ENCODE results near the gene TRPV3. TPM values are rescaled to one million over a fixed set of nuclear protein-coding genes. Genes with fewer than 3 reads are reported as not detected.

TRPV3 gene
- total RNA-seq, 1 donor from 2014 or later = 0.46 TPM

DNA sequence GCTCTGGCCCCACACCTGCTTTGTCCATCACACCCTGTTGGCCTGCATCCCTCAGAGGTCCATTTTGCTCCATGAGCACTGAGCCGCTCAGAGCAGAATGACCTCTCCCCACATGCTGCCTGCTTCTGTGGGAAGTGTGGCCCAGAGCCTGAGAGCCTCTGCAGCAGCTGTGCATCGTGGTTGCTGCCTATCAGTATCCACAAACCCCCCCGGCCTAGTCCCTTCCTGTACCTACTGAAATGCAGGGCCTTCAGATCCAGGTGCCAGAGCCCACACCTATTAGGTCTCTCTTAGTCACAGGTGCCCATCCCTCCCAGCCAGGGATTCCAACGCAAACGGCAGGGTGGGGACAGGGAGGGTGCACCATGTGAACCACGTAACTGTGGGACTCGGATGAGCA lies 16.6 kb upstream of the TRPV3 start:
- no peak overlapping the region for H3K4me3 ChIP-seq (ENCODE audit: low read depth, low read length)
- TF ChIP-seq, protein P1, sequence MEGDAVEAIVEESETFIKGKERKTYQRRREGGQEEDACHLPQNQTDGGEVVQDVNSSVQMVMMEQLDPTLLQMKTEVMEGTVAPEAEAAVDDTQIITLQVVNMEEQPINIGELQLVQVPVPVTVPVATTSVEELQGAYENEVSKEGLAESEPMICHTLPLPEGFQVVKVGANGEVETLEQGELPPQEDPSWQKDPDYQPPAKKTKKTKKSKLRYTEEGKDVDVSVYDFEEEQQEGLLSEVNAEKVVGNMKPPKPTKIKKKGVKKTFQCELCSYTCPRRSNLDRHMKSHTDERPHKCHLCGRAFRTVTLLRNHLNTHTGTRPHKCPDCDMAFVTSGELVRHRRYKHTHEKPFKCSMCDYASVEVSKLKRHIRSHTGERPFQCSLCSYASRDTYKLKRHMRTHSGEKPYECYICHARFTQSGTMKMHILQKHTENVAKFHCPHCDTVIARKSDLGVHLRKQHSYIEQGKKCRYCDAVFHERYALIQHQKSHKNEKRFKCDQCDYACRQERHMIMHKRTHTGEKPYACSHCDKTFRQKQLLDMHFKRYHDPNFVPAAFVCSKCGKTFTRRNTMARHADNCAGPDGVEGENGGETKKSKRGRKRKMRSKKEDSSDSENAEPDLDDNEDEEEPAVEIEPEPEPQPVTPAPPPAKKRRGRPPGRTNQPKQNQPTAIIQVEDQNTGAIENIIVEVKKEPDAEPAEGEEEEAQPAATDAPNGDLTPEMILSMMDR (conservative IDR thresholded peaks at IDR 0.05; ENCODE audit: low read depth, low read length) = no peak
- DNase-seq (ENCODE audit: low read depth) = no peak

DNA sequence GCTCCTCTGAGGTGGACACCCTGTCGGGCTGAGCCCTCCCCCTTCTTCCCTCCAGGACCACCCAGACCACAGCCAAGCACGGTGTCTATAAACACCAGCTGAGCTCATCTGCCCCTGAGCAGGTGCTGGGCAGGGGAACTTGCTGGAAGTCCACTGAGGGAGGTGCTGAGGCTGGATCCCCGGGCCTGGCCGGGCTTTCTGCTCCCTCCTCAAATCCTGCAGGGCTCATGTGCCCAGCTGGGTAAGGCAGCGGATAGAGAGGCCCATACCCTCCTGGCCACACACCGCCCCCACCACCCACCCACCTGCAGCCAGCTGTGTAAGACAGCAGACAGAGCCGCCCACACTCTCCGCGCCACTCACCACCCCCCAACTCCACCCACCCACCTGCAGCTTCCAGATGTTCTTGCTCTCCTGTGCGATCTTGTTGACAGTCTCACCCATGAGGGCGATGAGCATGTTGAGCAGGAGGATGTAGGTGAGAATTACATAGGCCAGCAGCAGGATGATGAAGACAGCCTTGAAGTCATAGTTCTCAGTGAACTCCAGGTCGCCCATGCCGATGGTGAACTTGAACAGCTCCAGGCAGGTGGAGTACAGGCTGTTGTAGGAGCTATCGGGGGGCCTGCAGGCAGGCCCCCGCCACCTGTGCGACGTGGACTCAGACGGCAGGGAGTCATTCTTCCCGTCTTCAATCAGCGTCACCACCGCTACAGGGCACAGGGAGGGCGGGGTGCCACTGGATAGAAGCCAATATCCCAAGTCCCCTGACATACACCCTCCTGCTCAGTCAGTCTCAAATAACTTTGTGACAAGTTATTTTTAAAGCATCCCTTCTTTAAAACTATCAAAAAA lies 15.9 kb upstream of the TRPV3 start:
- TF ChIP-seq, protein P1 (conservative IDR thresholded peaks at IDR 0.05; ENCODE audit: low read depth, low read length) = no peak

DNA sequence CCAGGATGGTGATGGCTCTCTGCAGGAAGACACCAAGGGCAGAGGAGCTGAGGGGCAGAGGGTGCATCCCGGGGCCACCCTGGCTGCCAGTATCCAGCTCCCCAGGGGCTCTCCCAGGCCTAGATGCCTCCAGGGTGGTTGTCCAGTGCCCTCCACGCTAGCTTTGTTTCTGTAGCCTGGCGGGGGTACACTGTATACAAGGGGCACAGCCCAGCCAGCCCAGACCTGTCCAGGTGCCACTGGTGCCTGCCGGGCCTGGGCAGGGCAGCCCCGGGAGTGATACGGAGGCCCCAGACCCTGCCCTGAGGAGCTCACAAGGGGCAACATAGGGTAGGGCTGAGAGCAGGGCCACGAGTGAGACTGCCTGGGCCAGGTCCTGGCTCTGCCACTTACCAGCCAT lies 14.6 kb upstream of the TRPV3 start:
- TF ChIP-seq, protein P1 (conservative IDR thresholded peaks at IDR 0.05; ENCODE audit: low read depth, low read length) = no peak
- no peak for DNase-seq (ENCODE audit: low read depth)
- no peak overlapping the region for H3K4me3 ChIP-seq (ENCODE audit: low read depth, low read length)

More for the DNA sequence above, 15.9 kb upstream of the TRPV3 start:
- no peak overlapping the region for H3K4me3 ChIP-seq (ENCODE audit: low read depth, low read length)
- DNase-seq (ENCODE audit: low read depth) = no peak

GRCh38 chr17:3571043-3571900 lies 13.7 kb upstream of the TRPV3 start:
- H3K4me3 ChIP-seq (ENCODE audit: low read depth, low read length) = no peak overlapping the region
- TF ChIP-seq, protein P1 (conservative IDR thresholded peaks at IDR 0.05; ENCODE audit: low read depth, low read length) = no peak
- no peak for DNase-seq (ENCODE audit: low read depth)

- no peak overlapping the region for H3K4me3 ChIP-seq (ENCODE audit: low read depth, low read length)
- TF ChIP-seq, protein P1 (conservative IDR thresholded peaks at IDR 0.05; ENCODE audit: low read depth, low read length) = no peak
- no peak for DNase-seq (ENCODE audit: low read depth)
Observed at GRCh38 chr17:3569534-3570137, 12.0 kb upstream of the TRPV3 start.

- no peak overlapping the region for H3K4me3 ChIP-seq (ENCODE audit: low read depth, low read length)
- no peak for DNase-seq (ENCODE audit: low read depth)
- TF ChIP-seq, protein P1 (conservative IDR thresholded peaks at IDR 0.05; ENCODE audit: low read depth, low read length) = no peak
Observed at GRCh38 chr17:3566551-3566950, 8.9 kb upstream of the TRPV3 start.
